HL-60 (cell line): ENCODE data around the gene JARID2.

Experiments used
- DNase-seq, 2 experiments: peaks; one replicate each; pipeline ENCODE4 v3.0.0-alpha.2; 2010 to 2020; ENCODE audit warnings: low read depth in 1 of 2, low spot score in 1 of 2
- H3K27ac ChIP-seq: fragments of 250-450 bp; sonication (Bioruptor Pico); replicated peaks from 2 replicates; pipeline ENCODE4 v1.5.1; 2020; ENCODE audit warnings: mild to moderate bottlenecking, moderate library complexity
- H3K27me3 ChIP-seq: fragments of 250-450 bp; sonication (Bioruptor Pico); 2 replicates; pipeline ENCODE4 v1.5.1; 2021; ENCODE audit warnings: mild to moderate bottlenecking, moderate library complexity; ENCODE audit not compliant: insufficient read depth, poor library complexity, severe bottlenecking
- H3K4me3 ChIP-seq: replicated peaks from 2 replicates; pipeline ENCODE4 v1.5.1; 2011; ENCODE audit warnings: mild to moderate bottlenecking, control low read depth, low read length; ENCODE audit not compliant: insufficient read depth
- GABPA ChIP-seq: IDR thresholded peaks from 2 replicates; pipeline ENCODE4 v1.6.1; 2012; ENCODE audit warnings: low read depth
- POLR2AphosphoS5 ChIP-seq: IDR thresholded peaks from 2 replicates; pipeline ENCODE4 v1.6.1; 2012; ENCODE audit warnings: low read depth
- SPI1 ChIP-seq: IDR thresholded peaks from 2 replicates; pipeline ENCODE4 v1.6.1; 2012; ENCODE audit warnings: low read depth, mild to moderate bottlenecking, borderline replicate concordance
- TF ChIP-seq, protein P1 (sequence below): IDR thresholded peaks from one replicate; pipeline ENCODE4 v1.5.1; 2011; ENCODE audit warnings: low read length, control low read depth, inconsistent platforms; ENCODE audit not compliant: insufficient read depth
- TF ChIP-seq, protein P2 (sequence below): IDR thresholded peaks from 2 replicates; pipeline ENCODE4 v1.6.1; 2012; ENCODE audit warnings: low read depth; ENCODE audit not compliant: insufficient replicate concordance

The JARID2 gene

DNA sequence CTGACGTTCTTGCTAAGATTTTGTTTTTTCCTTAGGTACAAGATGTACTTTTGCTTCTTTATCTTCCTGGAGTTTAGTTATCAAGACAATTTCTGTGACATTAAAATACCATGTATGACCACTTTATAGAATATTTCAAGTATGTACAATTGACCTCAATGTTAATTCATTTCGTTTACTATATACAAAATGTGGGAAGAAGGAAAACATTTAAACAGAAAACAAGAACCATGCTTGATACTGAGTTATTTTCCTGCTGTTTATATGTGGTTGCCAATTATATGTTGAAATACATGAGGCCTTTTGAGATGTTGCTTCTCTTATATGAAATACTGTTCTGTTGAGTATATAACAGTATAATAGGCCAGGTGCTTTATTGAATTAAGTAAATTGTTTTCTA, 184.3 kb downstream of the JARID2 start:
- H3K27me3 ChIP-seq, result no peaks in the 10 kb centered on the region

DNA sequence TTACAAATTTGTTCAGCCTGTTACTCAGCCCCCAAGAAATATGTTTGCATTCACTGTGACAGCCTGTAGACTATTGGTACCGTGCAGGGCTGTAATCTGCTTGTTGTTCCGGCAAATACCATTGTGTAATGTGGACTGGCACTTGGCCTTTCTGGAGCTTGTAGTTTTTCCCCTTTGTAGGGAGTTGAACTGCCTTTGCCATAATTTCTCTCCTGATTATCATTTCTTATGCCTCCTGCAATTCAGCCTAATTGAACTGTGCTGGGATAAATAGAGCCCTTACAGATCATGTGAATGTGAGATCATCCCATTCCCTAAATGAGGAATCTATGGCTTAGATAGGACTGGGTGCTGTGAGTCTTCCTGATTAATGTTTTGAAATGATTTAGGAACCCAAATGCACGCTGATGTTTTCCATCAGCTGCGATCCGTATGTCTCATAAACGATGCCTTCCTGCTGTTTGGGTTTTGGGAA, 185.1 kb downstream of the JARID2 start:
- no peaks in the 10 kb centered on the region for H3K27me3 ChIP-seq
- no peak for DNase-seq
- no peak overlapping the region for H3K4me3 ChIP-seq
- TF ChIP-seq POLR2AphosphoS5 (no peak), SPI1 (no peak)
- TF ChIP-seq, protein P1, sequence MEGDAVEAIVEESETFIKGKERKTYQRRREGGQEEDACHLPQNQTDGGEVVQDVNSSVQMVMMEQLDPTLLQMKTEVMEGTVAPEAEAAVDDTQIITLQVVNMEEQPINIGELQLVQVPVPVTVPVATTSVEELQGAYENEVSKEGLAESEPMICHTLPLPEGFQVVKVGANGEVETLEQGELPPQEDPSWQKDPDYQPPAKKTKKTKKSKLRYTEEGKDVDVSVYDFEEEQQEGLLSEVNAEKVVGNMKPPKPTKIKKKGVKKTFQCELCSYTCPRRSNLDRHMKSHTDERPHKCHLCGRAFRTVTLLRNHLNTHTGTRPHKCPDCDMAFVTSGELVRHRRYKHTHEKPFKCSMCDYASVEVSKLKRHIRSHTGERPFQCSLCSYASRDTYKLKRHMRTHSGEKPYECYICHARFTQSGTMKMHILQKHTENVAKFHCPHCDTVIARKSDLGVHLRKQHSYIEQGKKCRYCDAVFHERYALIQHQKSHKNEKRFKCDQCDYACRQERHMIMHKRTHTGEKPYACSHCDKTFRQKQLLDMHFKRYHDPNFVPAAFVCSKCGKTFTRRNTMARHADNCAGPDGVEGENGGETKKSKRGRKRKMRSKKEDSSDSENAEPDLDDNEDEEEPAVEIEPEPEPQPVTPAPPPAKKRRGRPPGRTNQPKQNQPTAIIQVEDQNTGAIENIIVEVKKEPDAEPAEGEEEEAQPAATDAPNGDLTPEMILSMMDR, result no peak
- TF ChIP-seq, protein P2, sequence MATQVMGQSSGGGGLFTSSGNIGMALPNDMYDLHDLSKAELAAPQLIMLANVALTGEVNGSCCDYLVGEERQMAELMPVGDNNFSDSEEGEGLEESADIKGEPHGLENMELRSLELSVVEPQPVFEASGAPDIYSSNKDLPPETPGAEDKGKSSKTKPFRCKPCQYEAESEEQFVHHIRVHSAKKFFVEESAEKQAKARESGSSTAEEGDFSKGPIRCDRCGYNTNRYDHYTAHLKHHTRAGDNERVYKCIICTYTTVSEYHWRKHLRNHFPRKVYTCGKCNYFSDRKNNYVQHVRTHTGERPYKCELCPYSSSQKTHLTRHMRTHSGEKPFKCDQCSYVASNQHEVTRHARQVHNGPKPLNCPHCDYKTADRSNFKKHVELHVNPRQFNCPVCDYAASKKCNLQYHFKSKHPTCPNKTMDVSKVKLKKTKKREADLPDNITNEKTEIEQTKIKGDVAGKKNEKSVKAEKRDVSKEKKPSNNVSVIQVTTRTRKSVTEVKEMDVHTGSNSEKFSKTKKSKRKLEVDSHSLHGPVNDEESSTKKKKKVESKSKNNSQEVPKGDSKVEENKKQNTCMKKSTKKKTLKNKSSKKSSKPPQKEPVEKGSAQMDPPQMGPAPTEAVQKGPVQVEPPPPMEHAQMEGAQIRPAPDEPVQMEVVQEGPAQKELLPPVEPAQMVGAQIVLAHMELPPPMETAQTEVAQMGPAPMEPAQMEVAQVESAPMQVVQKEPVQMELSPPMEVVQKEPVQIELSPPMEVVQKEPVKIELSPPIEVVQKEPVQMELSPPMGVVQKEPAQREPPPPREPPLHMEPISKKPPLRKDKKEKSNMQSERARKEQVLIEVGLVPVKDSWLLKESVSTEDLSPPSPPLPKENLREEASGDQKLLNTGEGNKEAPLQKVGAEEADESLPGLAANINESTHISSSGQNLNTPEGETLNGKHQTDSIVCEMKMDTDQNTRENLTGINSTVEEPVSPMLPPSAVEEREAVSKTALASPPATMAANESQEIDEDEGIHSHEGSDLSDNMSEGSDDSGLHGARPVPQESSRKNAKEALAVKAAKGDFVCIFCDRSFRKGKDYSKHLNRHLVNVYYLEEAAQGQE, result no peak
- no peak overlapping the region for H3K27ac ChIP-seq

More for the DNA sequence above, 184.3 kb downstream of the JARID2 start:
- no peak for TF ChIP-seq SPI1
- TF ChIP-seq GABPA, result no peak
- no peak for TF ChIP-seq POLR2AphosphoS5
- TF ChIP-seq, protein P2, result no peak
- TF ChIP-seq, protein P1, result no peak
- no peak overlapping the region for H3K4me3 ChIP-seq
- no peak overlapping the region for H3K27ac ChIP-seq
- DNase-seq, result no peak

DNA sequence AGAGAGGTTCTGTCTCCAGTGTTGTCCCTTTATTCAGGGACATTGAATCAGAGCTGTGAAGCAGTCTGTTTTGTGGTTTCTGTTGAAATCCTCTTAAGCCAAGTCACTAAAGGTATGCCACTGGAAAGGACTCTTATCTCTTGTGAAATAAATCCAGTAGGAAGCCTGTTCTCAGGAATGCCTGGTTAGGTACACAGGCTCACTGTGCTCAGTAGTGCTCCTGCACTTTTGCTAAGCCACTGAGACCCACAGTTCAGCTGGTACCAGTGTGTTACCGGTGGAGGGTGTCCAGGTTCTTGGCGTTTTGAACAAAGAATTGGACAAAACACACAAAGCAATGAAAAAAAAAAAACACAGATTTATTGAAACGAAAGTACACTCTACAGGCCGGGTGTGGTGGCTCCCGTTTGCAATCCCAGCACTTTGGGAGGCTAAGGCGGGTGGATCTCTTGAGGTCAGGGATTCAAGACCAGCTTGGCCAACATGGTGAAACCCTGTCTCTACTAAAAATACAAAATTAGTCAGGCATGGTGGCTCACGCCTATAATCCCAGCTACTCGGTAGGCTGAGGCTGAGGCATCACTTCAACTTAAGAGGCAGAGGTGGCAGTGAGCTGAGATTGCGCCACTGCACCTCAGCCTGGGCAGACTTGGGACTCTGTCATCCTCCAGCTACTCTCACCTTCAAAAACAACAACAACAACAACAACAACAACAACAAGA, 186.1 kb downstream of the JARID2 start:
- DNase-seq, result no peak
- H3K27me3 ChIP-seq, result no peaks in the 10 kb centered on the region
- TF ChIP-seq, protein P2, result no peak
- TF ChIP-seq, protein P1, result no peak
- TF ChIP-seq POLR2AphosphoS5 (no peak), SPI1 (no peak), GABPA (no peak)
- H3K4me3 ChIP-seq, result no peak overlapping the region
- H3K27ac ChIP-seq, result no peak overlapping the region
